Right ventricle myocardium superior (tissue), 1 donor: ENCODE results near the gene NHLRC3. TPM values are rescaled to one million over a fixed set of nuclear protein-coding genes. Genes with fewer than 3 reads are reported as not detected.
"Not testable (repeated sequence)": the region's sequence is repeated elsewhere in the genome, so short reads cannot be mapped to it uniquely, and the experiment has no call there.

Experiments used
- ATAC-seq: fragments of 200-7000 bp; cut with Tn5 transposase; one replicate; pipeline ENCODE4 v1.9.1; 2020; ENCODE audit warnings: mild to moderate bottlenecking; ENCODE audit not compliant: poor library complexity
- DNase-seq: peaks from one replicate; pipeline ENCODE4 v3.0.0-alpha.2; 2020
- intact Hi-C: fragments of 100-400 bp; cut with DNase I; formaldehyde crosslinking; loops from one replicate; pipeline ENCODE4 v1.11.2; 2022
- total RNA-seq: library from RNA; stranded (reverse); fragmentation: NEBNext Ultra II Directional; extraction: Animal tissue kit (Norgen Biotek cat#: 25700); gene quantifications from one replicate; pipeline ENCODE4 v1.2.1, GENCODE V29; 2021
- donor health status: DM: no; HTN: yes; CAD: no; lungs with severe emphysema.

NHLRC3 gene
- total RNA-seq, 1 donor from 2014 or later = 10.4 TPM

GRCh38 chr13:39037410-39037879 lies 811 bp upstream of the NHLRC3 start:
- DNase-seq (no peak), ATAC-seq (no peak)
- intact Hi-C loops = no loop called here

GRCh38 chr13:39038569-39039030 lies 344 bp downstream of the NHLRC3 start:
- ATAC-seq (peak; percentile 25), DNase-seq (no peak)
- intact Hi-C loops = no loop called here

GRCh38 chr13:39039041-39039440 lies 785 bp downstream of the NHLRC3 start:
- DNase-seq (no peak), ATAC-seq (no peak)
- intact Hi-C loops = no loop called here

GRCh38 chr13:39040206-39040605 lies 1.9 kb downstream of the NHLRC3 start:
- ATAC-seq (no peak), DNase-seq (no peak)
- intact Hi-C loops = no loop called here

- no peak for DNase-seq
- no peak for ATAC-seq
- intact Hi-C loops = no loop called here
Measured at GRCh38 chr13:39044536-39044935, 6.3 kb downstream of the NHLRC3 start.

GRCh38 chr13:39047560-39047959 lies 9.3 kb downstream of the NHLRC3 start:
- intact Hi-C loops = no loop called here
- ATAC-seq (no peak), DNase-seq (no peak)

GRCh38 chr13:39048806-39049205 lies 10.6 kb downstream of the NHLRC3 start:
- intact Hi-C loops = no loop called here
- no peak for DNase-seq
- ATAC-seq = no peak

- intact Hi-C loops = no loop called here
- DNase-seq (no peak), ATAC-seq (no peak)
Measured at GRCh38 chr13:39049274-39049673, 11.0 kb downstream of the NHLRC3 start.

- ATAC-seq (no peak), DNase-seq (no peak)
- intact Hi-C loops = loop anchor here (5.0 kb wide), 1 partner anchor 561 kb away; no protein-coding TSS in a partner anchor
Measured at GRCh38 chr13:39051157-39051556, 12.9 kb downstream of the NHLRC3 start.

GRCh38 chr13:39052944-39053343 lies 14.7 kb downstream of the NHLRC3 start:
- intact Hi-C loops = loop anchor here (5.0 kb wide), 1 partner anchor 559 kb away; no protein-coding TSS in a partner anchor
- ATAC-seq (no peak), DNase-seq (no peak)

GRCh38 chr13:39054112-39054511 lies 15.9 kb downstream of the NHLRC3 start:
- intact Hi-C loops = loop anchor here (5.0 kb wide), 1 partner anchor 558 kb away; no protein-coding TSS in a partner anchor
- DNase-seq = no peak
- ATAC-seq = no peak

GRCh38 chr13:39056018-39056417 lies 17.8 kb downstream of the NHLRC3 start:
- ATAC-seq = no peak
- intact Hi-C loops = no loop called here
- DNase-seq = no peak

GRCh38 chr13:39058040-39058439 lies 19.8 kb downstream of the NHLRC3 start:
- no peak for ATAC-seq
- DNase-seq = no peak
- intact Hi-C loops = no loop called here

- intact Hi-C loops = loop anchor here (10.0 kb wide), 1 partner anchor 203 kb away; no protein-coding TSS in a partner anchor
Measured at GRCh38 chr13:39062004-39062403, 23.7 kb downstream of the NHLRC3 start.

GRCh38 chr13:39072842-39073241 lies 34.6 kb downstream of the NHLRC3 start:
- intact Hi-C loops = no loop called here
- ATAC-seq = no peak
- no peak for DNase-seq

More at GRCh38 chr13:39062004-39062403, 23.7 kb downstream of the NHLRC3 start:
- DNase-seq (no peak), ATAC-seq (no peak)

- DNase-seq (no peak), ATAC-seq (no peak)
- intact Hi-C loops = no loop called here
Measured at GRCh38 chr13:39073983-39074382, 35.7 kb downstream of the NHLRC3 start.

- intact Hi-C loops, DNase-seq, ATAC-seq: not testable (repeated sequence)
Measured at GRCh38 chr13:39086251-39086945, 48.1 kb downstream of the NHLRC3 start.

GRCh38 chr13:39091586-39091985 lies 53.3 kb downstream of the NHLRC3 start:
- ATAC-seq (no peak), DNase-seq (no peak)
- intact Hi-C loops = no loop called here

- DNase-seq (no peak), ATAC-seq (no peak)
- intact Hi-C loops = no loop called here
Measured at GRCh38 chr13:39095500-39095899, 57.2 kb downstream of the NHLRC3 start.

- no peak for DNase-seq
- intact Hi-C loops = no loop called here
- ATAC-seq = no peak
Measured at GRCh38 chr13:39099231-39099630, 61.0 kb downstream of the NHLRC3 start.
